Measurements from ENCODE around the gene CYP2U1.
A peak's percentile ranks its signal among the peaks of the same experiment; 100 is the strongest.
"Not testable (repeated sequence)": the region's sequence is repeated elsewhere in the genome, so short reads cannot be mapped to it uniquely, and the experiment has no call there.

The CYP2U1 gene

GRCh38 chr4:107930821-107931774, at the start of gene CYP2U1:
Gene CYP2U1 (plus strand): TSS chr4:107931549. CDS start chr4:107931644, 95 bp downstream.
- DNase-seq = peak; percentile 91

GRCh38 chr4:107885865-107886264, 45.5 kb upstream of the CYP2U1 start:
- no peak for DNase-seq

- DNase-seq = no peak
Observed at GRCh38 chr4:107888237-107888636, 43.1 kb upstream of the CYP2U1 start.

GRCh38 chr4:107890779-107891178, 40.6 kb upstream of the CYP2U1 start:
- DNase-seq = no peak

- DNase-seq = no peak
Observed at GRCh38 chr4:107891299-107891698, 40.0 kb upstream of the CYP2U1 start.

GRCh38 chr4:107893171-107894137, 37.9 kb upstream of the CYP2U1 start:
- DNase-seq = no peak

GRCh38 chr4:107894138-107894603, 37.2 kb upstream of the CYP2U1 start:
- no peak for DNase-seq

- DNase-seq = no peak
Observed at GRCh38 chr4:107896158-107896645, 35.1 kb upstream of the CYP2U1 start.

- DNase-seq = no peak
Observed at GRCh38 chr4:107896646-107897045, 34.7 kb upstream of the CYP2U1 start.

GRCh38 chr4:107897823-107898222, 33.5 kb upstream of the CYP2U1 start:
- no peak for DNase-seq

- no peak for DNase-seq
Observed at GRCh38 chr4:107900067-107900466, 31.3 kb upstream of the CYP2U1 start.

- no peak for DNase-seq
Observed at GRCh38 chr4:107900508-107900907, 30.8 kb upstream of the CYP2U1 start.

- DNase-seq = no peak
Observed at GRCh38 chr4:107901213-107901934, 30.0 kb upstream of the CYP2U1 start.

- DNase-seq = no peak
Observed at GRCh38 chr4:107902715-107903114, 28.6 kb upstream of the CYP2U1 start.

GRCh38 chr4:107905082-107905481, 26.3 kb upstream of the CYP2U1 start:
- DNase-seq = not testable (repeated sequence)

- no peak for DNase-seq
Observed at GRCh38 chr4:107906458-107907100, 24.8 kb upstream of the CYP2U1 start.

GRCh38 chr4:107908377-107908776, 23.0 kb upstream of the CYP2U1 start:
- DNase-seq = no peak

- no peak for DNase-seq
Observed at GRCh38 chr4:107913283-107913899, 18.0 kb upstream of the CYP2U1 start.

- DNase-seq = no peak
Observed at GRCh38 chr4:107915220-107915619, 16.1 kb upstream of the CYP2U1 start.

- no peak for DNase-seq
Observed at GRCh38 chr4:107916623-107917022, 14.7 kb upstream of the CYP2U1 start.

GRCh38 chr4:107917500-107917899, 13.8 kb upstream of the CYP2U1 start:
- no peak for DNase-seq

Measured in right hindlimb (tissue), 1 donor.